HG03064 (cell line): ENCODE data around the gene RPL29.

ENCODE experiments used
- ATAC-seq: cut with Tn5 transposase; IDR thresholded peaks from one replicate; pipeline ENCODE4 v1.9.1; 2021; ENCODE audit warnings: low read depth; ENCODE audit not compliant: unreplicated experiment

The RPL29 gene

DNA sequence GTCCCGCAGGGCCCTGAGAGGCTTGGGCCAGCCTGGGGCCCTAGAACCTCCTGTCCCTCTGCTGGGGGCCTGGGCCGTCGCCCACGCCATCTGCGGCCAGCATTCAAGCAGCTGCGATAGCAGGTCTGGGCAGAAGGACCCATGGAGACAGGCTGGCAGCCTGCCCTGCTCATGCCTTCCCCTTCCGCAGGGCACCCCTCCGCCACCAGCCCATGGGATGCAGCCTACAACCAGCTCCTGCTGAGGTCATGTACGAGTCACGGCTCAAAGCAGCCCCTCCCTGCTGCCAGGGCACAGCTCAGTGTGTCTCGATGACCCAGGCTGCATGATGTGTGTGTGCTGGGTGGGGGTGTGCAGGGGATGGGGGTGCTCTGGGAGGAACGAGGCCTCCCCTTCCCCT, 32.9 kb upstream of the RPL29 start:
- ATAC-seq = no peak

DNA sequence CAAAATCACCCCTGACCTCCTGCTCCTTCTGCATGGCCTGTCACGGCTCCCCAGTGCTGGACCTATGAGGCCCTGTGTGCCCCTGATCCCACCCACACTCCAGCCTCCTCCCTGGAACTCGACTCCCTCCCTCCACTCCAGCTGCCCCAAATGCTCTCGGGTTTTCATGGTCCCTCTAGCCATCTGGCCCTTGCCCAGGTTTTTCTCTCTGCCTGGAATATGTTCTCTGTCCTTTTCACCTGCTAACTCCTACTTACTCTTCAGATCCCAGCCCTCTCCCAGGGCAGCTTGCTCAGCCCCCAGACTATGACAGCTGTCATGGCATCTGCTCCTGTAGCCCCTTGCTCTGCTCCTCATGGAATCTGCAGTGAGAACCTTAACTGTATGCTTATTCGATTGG, 30.3 kb upstream of the RPL29 start:
- no peak for ATAC-seq

DNA sequence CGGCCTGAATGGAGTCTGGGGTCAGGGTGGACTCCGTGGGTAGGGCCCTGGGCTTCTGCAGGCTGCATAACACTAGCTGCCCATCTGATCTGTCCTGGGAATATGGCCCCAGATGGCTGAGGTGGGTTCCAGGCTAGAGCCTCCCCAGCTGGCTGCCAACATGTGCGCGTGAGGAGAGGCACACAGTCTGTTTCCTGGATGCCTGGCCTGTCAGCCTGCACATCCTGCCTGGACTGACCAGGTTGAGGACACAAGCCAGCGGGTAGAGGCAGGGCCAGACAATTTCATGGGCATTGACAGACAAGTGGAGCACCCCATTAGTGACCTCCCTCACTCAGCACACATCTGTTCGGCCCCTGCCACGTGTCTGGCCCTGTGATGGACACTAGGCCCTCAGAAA, 29.8 kb upstream of the RPL29 start:
- ATAC-seq = no peak

DNA sequence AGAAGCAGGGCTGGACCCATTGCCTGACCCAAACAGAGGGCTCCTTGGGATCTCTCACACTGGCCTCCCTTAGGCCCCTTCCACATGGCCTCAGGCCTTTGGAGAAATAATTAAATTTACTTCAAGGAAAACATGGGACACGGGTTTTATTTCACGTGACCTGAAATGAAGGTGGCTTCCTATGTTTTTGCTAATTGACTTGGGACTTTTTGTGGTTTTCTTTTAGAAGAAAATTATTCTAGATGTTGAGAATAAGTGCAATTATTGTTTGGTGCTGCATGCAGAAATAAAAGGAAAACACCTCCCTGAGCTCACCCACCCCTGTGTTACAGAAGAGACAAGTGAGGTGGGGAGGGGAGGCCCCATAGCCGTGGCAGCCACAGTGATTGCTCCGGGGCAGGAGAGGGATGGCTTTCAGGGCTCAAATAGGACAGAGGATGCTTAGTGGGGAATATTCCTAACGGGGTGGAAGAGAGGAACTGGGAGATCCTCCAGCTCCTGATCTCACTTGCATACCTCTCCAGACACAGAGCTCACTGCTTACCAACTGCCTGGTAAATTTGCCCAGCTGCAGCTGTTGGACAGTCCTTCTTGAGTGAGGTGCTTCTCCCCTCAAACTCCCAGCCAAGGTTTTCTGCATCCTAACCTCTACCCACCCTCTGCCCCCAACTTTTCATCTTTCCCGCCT, 29.2 kb upstream of the RPL29 start:
- no peak for ATAC-seq

DNA sequence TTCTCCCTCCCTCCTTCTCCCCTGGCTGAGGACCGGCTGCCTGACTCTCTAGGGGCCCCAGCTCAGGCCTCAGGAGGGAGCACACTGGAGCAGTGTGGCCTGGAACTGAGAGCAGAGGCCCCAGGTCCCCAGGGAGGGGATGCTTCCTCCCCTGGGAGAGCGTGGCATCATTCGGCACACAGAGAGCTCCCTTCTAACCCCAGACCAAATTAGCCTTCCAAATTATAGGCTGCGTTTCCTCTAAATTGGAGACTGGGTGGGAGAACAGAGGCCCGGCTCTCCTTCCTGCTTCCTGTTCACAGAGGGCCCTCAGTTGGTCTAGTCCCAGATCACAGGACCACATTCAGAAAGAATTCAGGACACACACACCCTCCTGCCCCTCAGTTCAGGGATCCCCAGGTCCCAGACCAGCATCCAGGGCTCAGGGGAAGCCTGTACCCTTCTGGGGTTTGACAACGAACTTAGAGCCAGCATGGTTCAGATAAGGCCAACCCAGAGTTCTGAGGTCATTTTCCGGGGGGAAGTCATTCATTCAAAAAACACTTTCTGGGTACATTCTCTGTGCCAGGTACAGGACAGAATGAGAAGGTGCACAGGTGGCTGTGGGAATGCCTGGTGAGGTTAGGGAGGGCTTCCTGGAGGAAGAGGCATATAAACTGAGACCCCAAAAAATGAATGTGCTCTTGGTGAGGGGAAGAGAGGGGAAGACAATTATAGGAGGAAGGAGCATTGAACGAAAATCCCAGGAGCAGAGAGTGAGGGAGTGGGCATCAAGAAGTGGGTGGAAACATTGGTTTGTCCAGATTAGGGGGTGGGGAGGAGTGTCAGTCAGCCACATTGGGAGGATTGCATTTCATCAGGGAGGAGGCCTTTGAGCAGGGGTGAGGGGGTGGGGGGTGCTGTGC, 28.4 kb upstream of the RPL29 start:
- peak; percentile 67 for ATAC-seq

DNA sequence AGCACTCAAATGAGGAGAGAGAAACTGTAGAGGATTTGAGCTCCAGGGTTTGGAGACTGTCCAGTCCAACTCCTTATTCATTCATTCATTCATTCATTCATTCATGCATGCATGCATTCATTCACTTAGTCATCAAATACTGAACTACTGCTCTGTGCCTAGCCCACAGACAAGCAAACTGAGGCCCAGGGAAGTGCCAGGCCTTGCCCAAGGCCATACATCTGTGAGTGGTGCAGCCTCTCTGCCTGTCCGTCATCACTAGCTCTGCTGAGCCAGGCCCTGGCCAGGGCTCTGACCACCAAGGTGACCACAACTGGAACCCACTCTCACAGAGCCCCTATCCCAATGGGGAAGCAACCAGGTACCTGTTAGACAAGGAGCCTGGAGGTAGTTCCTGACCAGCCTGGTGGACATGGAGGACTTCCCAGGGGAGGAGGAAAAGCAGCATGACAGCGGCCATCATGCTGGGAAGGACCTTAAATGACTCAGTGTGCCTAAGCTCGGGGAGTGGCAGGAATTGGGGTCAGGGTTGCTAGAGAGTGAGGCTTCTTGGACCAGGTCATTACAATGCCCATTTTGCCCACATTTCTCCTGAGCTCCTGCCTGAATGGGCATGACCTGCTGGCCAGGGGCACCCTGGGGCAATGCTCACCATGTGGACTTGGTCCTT, 27.5 kb upstream of the RPL29 start:
- no peak for ATAC-seq

DNA sequence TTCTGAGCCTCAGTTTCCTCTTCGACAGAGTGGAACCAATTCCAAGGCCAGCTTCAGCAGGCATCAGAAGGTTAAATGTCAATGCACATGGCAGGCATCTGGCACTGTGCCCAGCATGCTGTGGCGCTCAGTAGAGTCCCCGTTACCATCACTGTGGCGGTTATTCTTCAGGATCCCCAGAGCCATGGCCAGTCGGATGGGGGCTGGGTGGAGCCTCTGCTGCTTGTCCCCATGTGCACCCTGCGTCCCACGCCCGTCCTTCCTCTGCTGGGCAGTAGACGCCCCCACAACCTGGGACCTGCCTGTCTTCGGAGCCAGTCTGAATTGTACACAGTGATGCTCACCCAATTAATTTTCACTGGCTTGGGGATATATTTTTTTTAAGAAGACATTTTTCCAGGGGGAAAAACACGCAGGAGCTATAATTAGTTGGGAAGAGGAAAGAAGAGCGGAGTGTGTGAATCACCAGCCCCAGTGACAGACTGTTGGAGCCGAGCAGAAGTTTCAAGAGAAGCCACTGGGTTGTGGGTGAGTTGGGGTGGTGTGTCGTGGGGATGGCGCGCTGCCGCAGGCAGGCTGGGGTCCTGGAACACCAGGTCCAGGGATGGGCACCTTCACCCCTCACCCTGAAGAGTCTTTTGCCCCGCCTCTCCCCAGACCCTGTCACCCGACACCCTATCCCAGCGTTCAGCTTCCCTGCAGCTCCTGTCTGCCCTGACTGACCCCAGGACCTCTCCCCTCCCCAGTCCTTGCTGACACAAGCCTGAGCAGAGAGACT, 26.8 kb upstream of the RPL29 start:
- ATAC-seq = no peak

DNA sequence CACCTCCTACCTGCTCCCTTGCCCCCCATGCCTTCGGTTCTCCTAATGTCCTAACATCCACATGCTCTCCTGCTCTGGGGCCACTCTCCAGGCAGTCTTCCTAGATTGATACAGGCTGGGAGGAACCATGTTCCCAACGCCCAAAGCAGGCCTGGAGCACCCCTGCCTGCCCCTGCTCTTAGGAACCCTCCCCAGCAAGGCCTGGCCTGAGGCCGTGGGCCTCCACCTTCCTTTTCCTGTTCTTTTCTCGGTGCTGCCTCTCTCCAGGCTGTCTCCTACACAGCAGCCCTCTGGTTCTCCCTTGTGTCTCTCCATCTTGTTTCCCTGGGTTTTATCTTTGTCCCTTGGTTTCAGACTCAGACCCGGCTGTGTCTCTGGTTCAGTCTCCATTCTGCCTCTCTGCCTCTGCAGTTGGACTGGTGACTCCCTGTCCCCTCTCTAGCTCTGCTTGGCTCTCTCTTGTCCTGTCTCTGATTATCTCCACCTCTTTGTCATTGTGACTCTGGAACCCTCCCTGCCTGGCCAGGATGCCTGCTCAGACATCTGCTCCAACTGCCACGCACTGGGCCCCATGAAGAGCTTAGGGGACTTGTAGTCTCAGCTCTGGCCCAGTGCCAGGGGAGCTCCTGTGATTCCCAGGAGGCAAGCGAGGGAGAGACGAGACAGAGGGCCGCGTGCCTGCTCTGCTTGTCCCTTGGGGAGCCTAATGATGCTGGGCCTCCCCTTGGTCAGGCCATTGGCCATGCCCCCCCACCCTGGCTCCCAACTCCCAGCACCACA, 26.0 kb upstream of the RPL29 start:
- no peak for ATAC-seq

DNA sequence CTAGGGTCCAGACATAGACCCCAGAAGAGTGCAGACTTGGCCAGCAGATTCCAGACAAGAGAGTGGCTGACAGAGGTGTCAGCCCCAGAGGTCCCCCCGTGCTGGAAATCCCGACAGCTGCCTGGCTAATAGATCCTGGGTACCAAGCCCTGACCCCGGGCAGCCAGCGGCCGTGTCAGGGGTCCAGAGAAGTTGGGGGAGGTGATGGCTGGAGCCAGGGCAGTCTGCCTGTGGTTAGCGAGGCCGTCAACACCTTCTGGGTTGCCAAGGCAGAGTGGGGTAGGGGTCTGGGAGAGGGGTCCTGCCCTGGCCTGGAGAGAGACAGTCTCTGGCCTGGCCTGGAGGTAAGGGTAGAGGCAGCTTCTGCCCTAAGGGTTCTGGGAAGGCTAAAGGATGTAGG, 25.1 kb upstream of the RPL29 start:
- no peak for ATAC-seq

DNA sequence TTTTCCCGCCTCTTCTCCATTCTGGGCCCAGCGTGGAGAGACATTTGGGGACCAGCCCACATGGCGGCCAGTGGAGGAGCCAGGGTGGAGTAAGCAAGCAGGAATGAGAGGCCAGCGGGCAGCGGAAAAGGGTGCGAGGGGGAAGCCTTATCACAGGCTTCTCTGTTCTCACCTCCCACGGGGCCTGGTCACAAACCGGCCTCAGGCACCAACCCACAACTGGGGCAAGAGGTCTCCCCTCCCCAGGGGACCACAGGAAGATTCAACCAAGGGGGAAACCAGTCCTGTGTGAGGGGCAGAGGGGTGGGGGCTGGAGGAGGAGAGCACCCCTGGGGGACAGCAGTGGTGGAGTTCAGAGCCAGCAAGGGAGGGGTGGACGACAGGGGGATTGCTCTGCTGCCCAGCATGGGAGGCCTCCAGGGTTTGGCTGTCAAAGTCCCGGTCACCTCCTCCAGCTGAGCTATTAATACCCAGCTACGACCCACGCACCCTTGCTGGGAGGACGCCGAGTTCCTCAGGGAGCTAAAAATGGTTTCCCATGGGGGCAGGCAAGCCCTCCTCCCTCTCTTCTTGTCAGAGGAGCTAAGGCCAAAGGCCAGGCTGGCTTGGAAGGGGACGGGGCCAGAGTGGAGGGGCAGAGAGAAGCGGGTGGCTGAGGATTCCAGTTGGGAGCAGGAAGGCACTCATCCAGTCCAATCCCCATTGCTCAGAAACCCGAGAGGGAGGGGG, 23.8 kb upstream of the RPL29 start:
- ATAC-seq = no peak

DNA sequence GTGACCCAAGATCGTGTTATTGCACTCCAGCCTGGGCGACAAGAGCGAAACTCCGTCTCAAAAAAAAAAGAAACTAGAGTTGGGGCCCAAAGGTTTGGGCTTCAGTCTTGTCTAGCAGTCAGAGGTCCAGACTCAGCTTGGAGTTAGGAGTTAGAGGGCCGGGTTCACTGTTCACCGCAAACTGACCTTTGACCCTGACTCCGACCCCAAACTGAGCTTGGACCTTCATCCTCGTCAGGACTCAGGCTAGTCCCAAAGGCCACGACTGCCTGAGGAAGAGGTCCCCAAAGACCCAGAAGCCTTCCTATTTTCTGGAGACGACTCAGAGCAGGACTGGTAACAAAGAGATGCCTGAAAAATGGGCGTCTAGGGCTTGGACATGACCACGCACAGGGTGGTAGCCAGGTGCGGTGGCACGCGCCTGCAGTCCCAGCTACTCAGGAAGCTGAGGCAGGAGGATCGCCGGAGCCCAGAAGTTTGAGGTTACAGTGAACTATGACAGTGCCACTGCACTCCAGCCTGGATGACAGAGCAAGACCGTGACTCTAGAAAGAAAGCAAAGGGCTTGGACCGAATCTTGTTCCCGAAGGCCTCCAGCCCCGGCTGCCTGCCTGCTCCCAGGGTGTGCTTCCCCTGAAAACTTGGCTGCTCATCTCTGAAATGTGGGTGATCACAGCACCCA, 22.8 kb upstream of the RPL29 start:
- no peak for ATAC-seq

DNA sequence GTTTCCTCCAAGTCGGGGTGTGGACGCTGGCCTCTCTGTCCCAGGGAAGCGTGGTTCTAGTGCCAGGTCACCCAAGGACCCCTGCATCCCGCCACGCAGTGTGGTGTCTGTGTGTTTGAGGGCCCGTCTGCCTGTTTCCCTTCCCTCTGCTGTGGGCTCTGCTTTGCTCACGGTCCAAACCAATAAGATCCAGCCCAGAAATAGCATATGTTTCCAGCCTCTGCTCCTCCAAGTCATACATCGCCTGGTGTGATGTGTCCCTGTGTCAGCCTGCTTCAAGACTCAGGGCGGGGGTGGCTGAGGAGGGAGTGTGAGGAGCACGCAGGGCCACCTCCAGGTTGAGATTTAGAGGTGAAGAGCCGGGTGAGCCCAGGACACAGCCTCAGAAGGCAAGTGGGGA, 21.9 kb upstream of the RPL29 start:
- no peak for ATAC-seq

DNA sequence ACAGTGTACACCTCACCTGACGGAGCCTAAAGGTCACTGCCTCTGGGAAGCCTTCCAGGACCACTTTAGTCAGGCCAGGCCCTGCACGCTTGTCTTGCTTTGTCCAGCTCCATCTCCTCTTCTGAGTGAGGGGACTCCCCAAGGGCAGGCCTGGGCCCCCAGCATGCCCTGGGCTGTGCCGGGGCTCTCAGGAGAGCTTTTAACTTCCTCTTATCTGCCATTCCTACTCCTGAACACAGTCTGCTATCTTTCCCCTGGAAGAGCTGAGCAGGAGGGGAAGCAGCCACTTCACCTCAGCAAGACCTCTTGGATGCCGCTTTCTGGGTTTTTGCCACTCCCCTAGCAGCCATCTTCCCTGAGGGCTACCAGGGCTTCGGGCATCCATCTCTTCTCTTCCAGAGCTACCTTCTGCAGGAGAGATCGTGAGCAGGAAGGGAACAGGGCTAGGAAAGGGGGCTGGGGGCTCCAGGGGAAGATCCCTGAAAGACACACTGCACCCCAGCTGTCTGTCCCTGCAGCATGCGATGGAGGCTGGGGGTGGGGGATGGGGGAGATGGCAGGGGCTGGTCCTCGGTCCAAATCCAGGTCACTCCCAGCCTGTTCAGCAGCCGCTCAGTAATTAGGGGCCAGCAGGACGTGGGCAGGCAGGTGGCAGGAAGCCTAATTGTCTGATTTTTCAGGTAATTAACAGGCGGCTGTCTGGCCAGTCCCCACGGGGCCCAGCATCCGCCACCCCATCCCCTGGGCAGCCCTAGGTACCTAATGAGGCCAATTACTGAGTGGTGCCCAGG, 19.9 kb upstream of the RPL29 start:
- no peak for ATAC-seq

DNA sequence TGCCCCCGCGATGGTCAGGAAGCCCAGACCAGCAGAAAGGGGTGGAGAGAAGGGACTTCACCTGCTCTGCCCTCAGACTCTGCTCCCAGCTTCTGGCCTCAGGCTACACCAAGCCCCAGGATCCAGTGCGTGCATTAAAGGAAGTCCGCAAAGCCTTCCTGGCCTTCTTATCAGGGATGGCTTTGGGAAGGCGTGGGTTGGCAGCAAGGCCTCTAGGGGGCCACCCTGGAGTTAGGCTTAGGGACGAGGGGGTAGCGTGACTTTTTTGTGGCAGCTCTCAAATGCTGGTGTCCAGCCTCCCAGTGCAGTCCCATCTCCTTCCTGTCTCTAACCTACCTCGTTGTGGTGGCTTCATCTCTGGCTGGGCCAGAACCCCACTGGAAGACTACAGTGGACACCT, 18.9 kb upstream of the RPL29 start:
- ATAC-seq = no peak

DNA sequence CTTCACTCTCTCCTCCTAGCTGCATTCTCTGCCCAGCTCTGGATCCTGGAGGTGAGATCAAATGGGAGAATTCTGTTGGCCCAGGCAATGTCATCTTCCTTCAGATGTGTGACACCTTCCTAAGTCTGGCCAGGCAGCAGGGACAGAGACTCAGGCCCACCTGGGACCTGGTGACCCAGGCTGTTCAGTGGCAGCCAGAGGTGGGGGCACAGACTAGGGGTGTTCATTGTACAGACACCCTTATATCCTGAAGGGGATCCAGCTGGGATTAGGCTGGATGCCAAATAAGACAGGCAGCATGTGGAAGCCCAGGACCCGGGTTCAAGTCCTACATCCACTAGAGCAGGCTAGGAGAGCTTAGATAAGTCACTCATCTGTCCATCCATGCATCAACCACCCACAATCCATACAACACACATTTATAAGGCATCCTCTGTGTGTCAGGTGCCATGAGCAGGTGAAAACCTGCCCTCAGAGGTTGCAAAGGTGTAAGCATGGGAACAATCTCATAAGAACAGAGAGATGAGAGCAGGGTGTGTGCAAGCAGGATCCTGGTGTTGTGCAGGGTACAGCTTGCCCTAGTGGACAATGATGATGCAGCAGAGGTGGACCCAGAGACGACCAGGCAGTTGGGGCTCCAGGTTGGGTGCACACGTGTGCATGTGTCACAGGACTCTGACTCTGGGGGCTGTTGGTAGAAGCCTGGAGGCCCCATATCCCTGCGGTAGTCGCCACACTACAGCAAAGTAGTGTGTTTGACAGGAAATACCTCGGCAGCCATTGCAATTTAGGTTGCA, 18.3 kb upstream of the RPL29 start:
- ATAC-seq = no peak

DNA sequence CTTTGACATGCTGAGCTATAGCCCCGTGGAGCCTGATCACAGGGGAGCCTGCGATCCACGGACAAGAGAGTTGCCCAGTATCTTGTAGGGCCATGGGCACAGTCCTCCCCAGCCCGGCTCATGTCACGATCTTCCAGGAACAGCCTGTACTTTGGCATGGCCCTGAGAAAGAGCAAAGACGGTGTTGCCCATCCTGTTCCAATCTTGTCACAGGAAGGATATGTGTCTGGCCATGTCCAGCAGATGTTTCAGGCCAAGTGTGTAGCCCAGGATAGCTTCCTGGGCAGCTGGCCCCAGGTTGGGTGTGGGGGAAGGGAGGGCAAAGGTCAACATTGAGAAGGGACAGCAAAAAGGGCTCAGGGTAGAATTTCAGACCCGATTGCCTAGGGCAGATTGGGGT, 17.0 kb upstream of the RPL29 start:
- no peak for ATAC-seq

DNA sequence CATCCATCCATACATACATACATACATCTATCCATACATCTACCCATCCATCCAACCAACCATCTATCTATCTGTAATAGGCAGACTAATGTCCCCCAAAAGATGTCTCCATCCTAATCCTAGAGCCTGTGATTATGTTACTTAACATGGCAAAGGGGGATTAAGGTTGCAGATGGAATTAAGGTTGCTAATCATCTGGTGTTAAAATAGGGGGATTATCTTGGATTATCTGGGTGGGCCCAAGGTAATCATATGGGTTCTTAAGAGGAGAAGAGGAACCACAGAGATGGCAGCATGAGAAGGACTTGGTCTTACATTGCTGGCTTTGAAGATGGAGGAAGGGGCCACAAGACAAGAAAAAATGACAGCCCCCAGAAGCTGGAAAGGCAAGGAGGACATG, 14.7 kb upstream of the RPL29 start:
- no peak for ATAC-seq
